GM12878 (cell line): Measurements from ENCODE around the gene WRAP73. TPM values are rescaled to one million over a fixed set of nuclear protein-coding genes. Genes with fewer than 3 reads are reported as not detected.

Experiments used
- BACH1 ChIP-seq: fragments of 450-650 bp; IDR thresholded peaks from 2 replicates; pipeline ENCODE4 v1.6.1; 2017; ENCODE audit warnings: mild to moderate bottlenecking, borderline replicate concordance
- BMI1 ChIP-seq: fragments of 450-650 bp; IDR thresholded peaks from 2 replicates; pipeline ENCODE4 v1.6.1; 2016; ENCODE audit warnings: mild to moderate bottlenecking, moderate library complexity, borderline replicate concordance
- CBX5 ChIP-seq: sonication (generic); IDR thresholded peaks from 2 replicates; pipeline ENCODE4 v1.6.1; 2016; ENCODE audit warnings: low read depth, moderate library complexity, mild to moderate bottlenecking, inconsistent platforms
- CREB1 ChIP-seq: IDR thresholded peaks from 2 replicates; pipeline ENCODE4 v1.6.1; 2012; ENCODE audit warnings: low read depth, mild to moderate bottlenecking, inconsistent platforms
- CREM ChIP-seq: IDR thresholded peaks from 2 replicates; pipeline ENCODE4 v1.6.1; 2014; ENCODE audit warnings: antibody characterized with exemption, low read depth
- EP300 ChIP-seq, 2 experiments: fragments of 150-350 bp in 1 of 2; IDR thresholded peaks; 2 replicates each; pipeline ENCODE4 v1.6.1; 2011 to 2012; ENCODE audit warnings: low read depth in 2 of 2, low read length in 2 of 2, borderline replicate concordance in 1 of 2, improper control_type of control experiment in 1 of 2, inconsistent platforms in 1 of 2; ENCODE audit not compliant: control insufficient read depth in 1 of 2
- FOXK2 ChIP-seq: fragments of 450-650 bp; IDR thresholded peaks from 2 replicates; pipeline ENCODE4 v1.6.1; 2017; ENCODE audit warnings: mild to moderate bottlenecking, moderate library complexity
- HCFC1 ChIP-seq: fragments of 150-350 bp; IDR thresholded peaks from 2 replicates; pipeline ENCODE4 v1.6.1; 2014; ENCODE audit warnings: low read length
- IKZF2 ChIP-seq, 2 experiments: fragments of 450-650 bp; IDR thresholded peaks; 2 replicates each; pipeline ENCODE4 v1.6.1; 2017; ENCODE audit warnings: mild to moderate bottlenecking in 2 of 2, moderate library complexity in 2 of 2
- IRF4 ChIP-seq: IDR thresholded peaks from 2 replicates; pipeline ENCODE4 v1.6.1; 2011; ENCODE audit warnings: low read depth, low read length
- KLF5 ChIP-seq: fragments of 450-650 bp; IDR thresholded peaks from 2 replicates; pipeline ENCODE4 v1.6.1; 2014; ENCODE audit warnings: mild to moderate bottlenecking; ENCODE audit not compliant: partially characterized antibody
- LARP7 ChIP-seq: fragments of 450-650 bp; IDR thresholded peaks from 2 replicates; pipeline ENCODE4 v1.6.1; 2017; ENCODE audit warnings: mild to moderate bottlenecking
- MTA2 ChIP-seq: fragments of 450-650 bp; IDR thresholded peaks from 2 replicates; pipeline ENCODE4 v1.6.1; 2016; ENCODE audit warnings: low read depth, mild to moderate bottlenecking, moderate library complexity
- MXI1 ChIP-seq: fragments of 150-350 bp; IDR thresholded peaks from 2 replicates; pipeline ENCODE4 v1.6.1; 2011; ENCODE audit warnings: low read depth, mild to moderate bottlenecking, inconsistent platforms, low read length, improper control_type of control experiment
- NFYA ChIP-seq: IDR thresholded peaks from 2 replicates; pipeline ENCODE4 v1.6.1; 2011; ENCODE audit warnings: low read depth, mild to moderate bottlenecking, low read length, improper control_type of control experiment, borderline replicate concordance
- PAX5 ChIP-seq: IDR thresholded peaks from 2 replicates; pipeline ENCODE4 v1.6.1; 2011; ENCODE audit warnings: low read depth, low read length, borderline replicate concordance
- RBBP5 ChIP-seq: fragments of 200-600 bp; sonication (generic); conservative IDR thresholded peaks from 2 replicates; pipeline ENCODE4 v1.6.1; 2016
- SIX5 ChIP-seq: IDR thresholded peaks from 2 replicates; pipeline ENCODE4 v1.6.1; 2011; ENCODE audit warnings: mild to moderate bottlenecking, low read depth, low read length, moderate library complexity; ENCODE audit not compliant: severe bottlenecking
- SP1 ChIP-seq: IDR thresholded peaks from one replicate; pipeline ENCODE4 v1.6.1; 2011; ENCODE audit warnings: low read depth, low read length
- STAT1 ChIP-seq: fragments of 450-650 bp; conservative IDR thresholded peaks from 2 replicates; pipeline ENCODE4 v1.6.1; 2014; ENCODE audit warnings: antibody characterized with exemption, mild to moderate bottlenecking
- SUPT20H ChIP-seq: IDR thresholded peaks from 2 replicates; pipeline ENCODE4 v1.6.1; 2011; ENCODE audit warnings: low read depth, mild to moderate bottlenecking, low read length, moderate library complexity, borderline replicate concordance; ENCODE audit not compliant: control insufficient read depth
- SUZ12 ChIP-seq: fragments of 200-600 bp; sonication (generic); IDR thresholded peaks from one replicate; pipeline ENCODE4 v1.6.1; 2018; ENCODE audit warnings: antibody characterized with exemption, mild to moderate bottlenecking; ENCODE audit not compliant: unreplicated experiment
- TARDBP ChIP-seq: IDR thresholded peaks from 2 replicates; pipeline ENCODE4 v1.6.1; 2016; ENCODE audit warnings: borderline replicate concordance
- TCF3 ChIP-seq: IDR thresholded peaks from 2 replicates; pipeline ENCODE4 v1.6.1; 2012; ENCODE audit warnings: low read depth, mild to moderate bottlenecking, low read length, borderline replicate concordance; ENCODE audit not compliant: insufficient read depth
- TCF7 ChIP-seq: IDR thresholded peaks from 2 replicates; pipeline ENCODE4 v1.6.1; 2014; ENCODE audit warnings: antibody characterized with exemption, borderline replicate concordance
- ZNF24 ChIP-seq: fragments of 450-650 bp; IDR thresholded peaks from 2 replicates; pipeline ENCODE4 v1.6.1; 2017; ENCODE audit warnings: antibody characterized with exemption, mild to moderate bottlenecking
- polyA plus RNA-seq, 11 experiments: library from polyadenylated mRNA; depleted of rRNA in 4 of 11; unstranded in 6 of 11; stranded (reverse) in 5 of 11; fragments of >200 nt; fragmentation: Nextera tagmentation in 4 of 11; fragmentation: Illumina TruSeq in 1 of 11; extraction: Ambion mirVana in 4 of 11; extraction: Trizol in 1 of 11; gene quantifications; 1 replicate in 1 of 11; 2 replicates in 10 of 11; pipeline versions ENCODE4 v1.2.1 to v1.2.3, GENCODE V29; 2011 to 2016; ENCODE audit warnings: inconsistent platforms in 2 of 11, missing spikeins in 2 of 11, low read depth in 1 of 11
- total RNA-seq, 4 experiments: library from RNA; depleted of rRNA in 3 of 4; stranded (reverse); fragments of >200 nt in 3 of 4; fragmentation: Illumina TruSeq in 1 of 4; extraction: Trizol in 1 of 4; gene quantifications; 2 replicates each; pipeline versions ENCODE4 v1.2.1 to v1.2.3, GENCODE V29; 2013 to 2021
- TF ChIP-seq, protein P1 (sequence below): IDR thresholded peaks from 2 replicates; pipeline ENCODE4 v1.6.1; 2012; ENCODE audit warnings: low read length, inconsistent platforms
- TF ChIP-seq, protein P2 (sequence below): IDR thresholded peaks from 2 replicates; pipeline ENCODE4 v1.6.1; 2012; ENCODE audit warnings: low read depth, low read length, improper control_type of control experiment
- TF ChIP-seq, protein P3 (sequence below): IDR thresholded peaks from 2 replicates; pipeline ENCODE4 v1.6.1; 2011; ENCODE audit warnings: mild to moderate bottlenecking, low read depth, low read length, moderate library complexity; ENCODE audit not compliant: insufficient replicate concordance

The WRAP73 gene
- total and polyA plus RNA-seq, 10 of the 15 experiments (the other 5 are each of a cell fraction or from before 2014, with no cell fraction given): 3.2 to 65.8 (median 48.0) TPM

DNA sequence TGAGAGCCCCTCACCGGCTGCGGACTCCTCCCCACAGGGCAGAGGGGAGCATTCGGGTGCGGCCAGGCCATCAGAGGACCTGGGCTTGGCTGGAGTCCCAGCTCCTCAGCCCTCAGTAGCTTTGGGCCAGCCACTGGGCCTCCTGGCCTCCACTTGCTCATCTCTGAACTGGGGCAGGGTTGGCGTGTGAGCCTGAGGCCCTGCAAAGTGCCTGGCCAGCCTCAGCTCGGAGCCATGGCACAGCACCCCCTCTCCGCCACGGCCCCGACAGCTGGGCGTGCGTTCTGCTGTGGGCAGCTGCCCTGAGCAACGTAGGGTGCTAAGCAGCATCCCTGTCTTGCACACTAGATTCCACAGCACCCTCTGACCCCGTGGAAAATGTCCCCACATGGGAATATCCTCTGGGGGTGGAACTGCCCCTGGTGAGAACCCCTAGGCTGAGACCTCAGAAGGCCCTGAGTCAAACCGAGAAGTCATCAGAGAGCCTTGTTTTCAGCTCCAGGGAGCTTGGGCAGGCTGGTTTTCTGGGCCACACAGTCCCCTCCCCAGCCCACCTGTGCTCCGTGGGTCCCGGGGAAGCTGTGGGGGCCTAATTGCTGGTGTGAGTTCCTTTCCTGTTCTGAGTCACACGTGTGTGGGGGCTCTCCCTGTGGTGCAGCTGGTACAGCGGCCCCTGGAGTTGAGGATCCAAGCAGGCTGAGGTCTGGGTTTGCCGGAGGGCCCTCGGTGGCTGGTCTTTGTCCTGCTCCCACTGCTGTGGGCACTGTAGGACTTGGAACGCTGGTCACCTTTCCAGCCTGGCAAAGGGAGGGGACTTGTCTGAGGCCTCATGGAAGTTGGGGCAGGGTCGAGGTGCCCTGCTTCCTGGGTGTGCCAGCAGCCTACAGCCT is 26.9 kb upstream of the WRAP73 start (continued):
- TF ChIP-seq, protein P1, sequence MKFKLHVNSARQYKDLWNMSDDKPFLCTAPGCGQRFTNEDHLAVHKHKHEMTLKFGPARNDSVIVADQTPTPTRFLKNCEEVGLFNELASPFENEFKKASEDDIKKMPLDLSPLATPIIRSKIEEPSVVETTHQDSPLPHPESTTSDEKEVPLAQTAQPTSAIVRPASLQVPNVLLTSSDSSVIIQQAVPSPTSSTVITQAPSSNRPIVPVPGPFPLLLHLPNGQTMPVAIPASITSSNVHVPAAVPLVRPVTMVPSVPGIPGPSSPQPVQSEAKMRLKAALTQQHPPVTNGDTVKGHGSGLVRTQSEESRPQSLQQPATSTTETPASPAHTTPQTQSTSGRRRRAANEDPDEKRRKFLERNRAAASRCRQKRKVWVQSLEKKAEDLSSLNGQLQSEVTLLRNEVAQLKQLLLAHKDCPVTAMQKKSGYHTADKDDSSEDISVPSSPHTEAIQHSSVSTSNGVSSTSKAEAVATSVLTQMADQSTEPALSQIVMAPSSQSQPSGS: no peak
- TF ChIP-seq RBBP5 (no peak), MXI1 (peak; percentile 80), TCF3 (peak; percentile 100), STAT1 (no peak), BMI1 (peak; percentile 76; the same call in 1 of the 2 replicates), FOXK2 (no peak), EP300 (IDR thresholded peaks at IDR 0.05; ENCODE audit: borderline replicate concordance in 1 of 2, control insufficient read depth in 1 of 2, low read depth in 2 of 2, low read length in 2 of 2) (peak; percentile 89 to 95), TARDBP (peak; percentile 84), CREM (peak; percentile 91), CBX5 (no peak), SIX5 (no peak), KLF5 (peak; percentile 86), MTA2 (peak; percentile 98), LARP7 (peak; percentile 75), NFYA (no peak), SUPT20H (no peak), SUZ12 (no peak), IKZF2 (IDR thresholded peaks at IDR 0.05) (peak; percentile 99), ZNF24 (0 out of 2 replicates have a peak, but pooled peaks have one; percentile 24), IRF4 (peak; percentile 99), SP1 (peak; percentile 87), HCFC1 (no peak), BACH1 (peak; percentile 98), TCF7 (no peak), CREB1 (no peak), PAX5 (peak; percentile 98)
- TF ChIP-seq, protein P2, sequence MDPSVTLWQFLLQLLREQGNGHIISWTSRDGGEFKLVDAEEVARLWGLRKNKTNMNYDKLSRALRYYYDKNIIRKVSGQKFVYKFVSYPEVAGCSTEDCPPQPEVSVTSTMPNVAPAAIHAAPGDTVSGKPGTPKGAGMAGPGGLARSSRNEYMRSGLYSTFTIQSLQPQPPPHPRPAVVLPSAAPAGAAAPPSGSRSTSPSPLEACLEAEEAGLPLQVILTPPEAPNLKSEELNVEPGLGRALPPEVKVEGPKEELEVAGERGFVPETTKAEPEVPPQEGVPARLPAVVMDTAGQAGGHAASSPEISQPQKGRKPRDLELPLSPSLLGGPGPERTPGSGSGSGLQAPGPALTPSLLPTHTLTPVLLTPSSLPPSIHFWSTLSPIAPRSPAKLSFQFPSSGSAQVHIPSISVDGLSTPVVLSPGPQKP: 0 out of 2 replicates have a peak, but pooled peaks have one; percentile 47
- TF ChIP-seq, protein P3, sequence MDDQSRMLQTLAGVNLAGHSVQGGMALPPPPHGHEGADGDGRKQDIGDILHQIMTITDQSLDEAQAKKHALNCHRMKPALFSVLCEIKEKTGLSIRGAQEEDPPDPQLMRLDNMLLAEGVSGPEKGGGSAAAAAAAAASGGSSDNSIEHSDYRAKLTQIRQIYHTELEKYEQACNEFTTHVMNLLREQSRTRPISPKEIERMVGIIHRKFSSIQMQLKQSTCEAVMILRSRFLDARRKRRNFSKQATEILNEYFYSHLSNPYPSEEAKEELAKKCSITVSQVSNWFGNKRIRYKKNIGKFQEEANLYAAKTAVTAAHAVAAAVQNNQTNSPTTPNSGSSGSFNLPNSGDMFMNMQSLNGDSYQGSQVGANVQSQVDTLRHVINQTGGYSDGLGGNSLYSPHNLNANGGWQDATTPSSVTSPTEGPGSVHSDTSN: peak; percentile 23
